Peyer's patch (tissue), 4 donors: ENCODE measurements around the gene OBSCN. TPM values are rescaled to one million over a fixed set of nuclear protein-coding genes. Genes with fewer than 3 reads are reported as not detected.

Source experiments
- DNase-seq, 3 donors: peaks; one replicate each; pipeline ENCODE4 v3.0.0-alpha.2; 2017 to 2019
- H3K27ac ChIP-seq, 4 donors: fragments of 200-600 bp; sonication (generic); one replicate each; pipeline ENCODE4 v1.5.1; 2016 to 2019
- H3K27me3 ChIP-seq, 2 donors: fragments of 200-600 bp; sonication (generic); one replicate each; pipeline ENCODE4 v1.5.1; 2019
- H3K36me3 ChIP-seq, 3 donors: fragments of 200-600 bp; sonication (generic); one replicate each; pipeline ENCODE4 v1.5.1; 2016 to 2019
- H3K4me1 ChIP-seq, 4 donors: fragments of 200-600 bp; sonication (generic); one replicate each; pipeline ENCODE4 v1.5.1; 2016 to 2019
- H3K4me3 ChIP-seq, 4 donors: fragments of 200-600 bp; sonication (generic); 1 replicate in 3 of 4; 2 replicates in 1 of 4; pipeline ENCODE4 v1.5.1; 2016 to 2019; ENCODE audit warnings: mild to moderate bottlenecking in 1 of 4
- H3K9me3 ChIP-seq, 4 donors: fragments of 200-600 bp; sonication (generic); one replicate each; pipeline ENCODE4 v1.5.1; 2016 to 2019; ENCODE audit warnings: mild to moderate bottlenecking in 1 of 4
- POLR2A ChIP-seq, 2 donors: fragments of 450-650 bp; IDR thresholded peaks; one replicate each; pipeline ENCODE4 v1.5.1; 2017; ENCODE audit warnings: antibody characterized with exemption in 2 of 2, mild to moderate bottlenecking in 2 of 2, moderate library complexity in 2 of 2
- total RNA-seq, 4 donors: library from RNA; depleted of rRNA; stranded (reverse); fragments of >200 nt; gene quantifications; one replicate each; pipeline ENCODE4 v1.1.0, GENCODE V29; 2016
- TF ChIP-seq, protein P1 (sequence below), 6 experiments: fragments of 450-650 bp in 4 of 6; fragments of 200-600 bp in 2 of 6; sonication (generic) in 1 of 6; IDR thresholded peaks; one replicate each; pipeline ENCODE4 v1.5.1; 2017 to 2019; ENCODE audit warnings: antibody characterized with exemption in 6 of 6, mild to moderate bottlenecking in 3 of 6, moderate library complexity in 1 of 6

The OBSCN gene
- total RNA-seq, 4 donors from 2014 or later: 5.8 to 136 (median 34.4) TPM

DNA sequence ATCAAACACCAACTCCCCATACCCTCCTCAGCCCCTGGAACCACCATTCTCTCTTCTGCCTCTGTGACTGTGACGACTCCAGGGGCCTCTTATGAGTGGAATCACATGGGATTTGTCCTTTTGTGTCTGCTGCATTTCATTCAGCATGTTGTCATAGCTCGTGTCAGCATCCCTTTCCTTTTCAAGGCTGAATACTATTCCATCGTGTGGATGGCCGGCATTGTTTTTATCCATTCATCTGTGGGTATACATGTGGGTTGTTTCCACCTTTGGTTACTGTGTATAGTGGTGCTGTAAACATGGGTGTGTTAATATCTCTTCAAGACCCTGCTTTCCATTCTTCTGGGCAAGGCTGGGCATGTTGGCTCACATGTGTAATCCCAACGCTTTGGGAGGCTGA is 17.1 kb upstream of the OBSCN start:
- H3K36me3 ChIP-seq: no peaks in the 10 kb centered on the region
- no peak for TF ChIP-seq POLR2A (IDR thresholded peaks at IDR 0.05)
- TF ChIP-seq, protein P1, sequence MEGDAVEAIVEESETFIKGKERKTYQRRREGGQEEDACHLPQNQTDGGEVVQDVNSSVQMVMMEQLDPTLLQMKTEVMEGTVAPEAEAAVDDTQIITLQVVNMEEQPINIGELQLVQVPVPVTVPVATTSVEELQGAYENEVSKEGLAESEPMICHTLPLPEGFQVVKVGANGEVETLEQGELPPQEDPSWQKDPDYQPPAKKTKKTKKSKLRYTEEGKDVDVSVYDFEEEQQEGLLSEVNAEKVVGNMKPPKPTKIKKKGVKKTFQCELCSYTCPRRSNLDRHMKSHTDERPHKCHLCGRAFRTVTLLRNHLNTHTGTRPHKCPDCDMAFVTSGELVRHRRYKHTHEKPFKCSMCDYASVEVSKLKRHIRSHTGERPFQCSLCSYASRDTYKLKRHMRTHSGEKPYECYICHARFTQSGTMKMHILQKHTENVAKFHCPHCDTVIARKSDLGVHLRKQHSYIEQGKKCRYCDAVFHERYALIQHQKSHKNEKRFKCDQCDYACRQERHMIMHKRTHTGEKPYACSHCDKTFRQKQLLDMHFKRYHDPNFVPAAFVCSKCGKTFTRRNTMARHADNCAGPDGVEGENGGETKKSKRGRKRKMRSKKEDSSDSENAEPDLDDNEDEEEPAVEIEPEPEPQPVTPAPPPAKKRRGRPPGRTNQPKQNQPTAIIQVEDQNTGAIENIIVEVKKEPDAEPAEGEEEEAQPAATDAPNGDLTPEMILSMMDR (IDR thresholded peaks at IDR 0.05): no peak
- H3K4me1 ChIP-seq: no peaks in the 10 kb centered on the region
- no peak overlapping the region for H3K27ac ChIP-seq
- no peak overlapping the region for H3K4me3 ChIP-seq
- DNase-seq: peak in 1 of 3 donors; percentile 19
- H3K27me3 ChIP-seq: no peaks in the 10 kb centered on the region
- H3K9me3 ChIP-seq: peaks cover 0 to 4% (median 0%) of the 10 kb centered on the region in 4 donors

DNA sequence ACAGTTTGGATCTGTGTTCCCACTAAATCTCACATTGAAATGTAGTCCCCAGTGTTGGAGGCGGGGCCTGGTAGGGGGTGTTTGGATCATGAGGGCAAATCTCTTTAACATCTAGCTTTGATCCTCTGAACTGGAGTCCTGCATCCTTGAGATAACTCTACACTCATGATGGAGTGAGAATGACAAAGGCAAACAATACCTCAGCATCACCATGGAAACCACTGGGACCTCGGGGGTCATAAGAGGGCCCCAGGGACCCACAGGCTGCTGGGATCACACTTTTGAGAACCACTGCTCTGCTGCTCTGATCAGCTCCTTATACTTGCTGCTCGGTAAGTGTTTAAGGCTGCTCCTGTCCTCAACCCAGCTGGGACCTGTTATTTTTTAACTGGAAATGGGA is 13.4 kb upstream of the OBSCN start:
- no peak overlapping the region for H3K27ac ChIP-seq
- no peak overlapping the region for H3K4me3 ChIP-seq
- no peaks in the 10 kb centered on the region for H3K4me1 ChIP-seq
- no peaks in the 10 kb centered on the region for H3K36me3 ChIP-seq
- TF ChIP-seq, protein P1 (IDR thresholded peaks at IDR 0.05): no peak
- TF ChIP-seq POLR2A (IDR thresholded peaks at IDR 0.05): no peak
- no peaks in the 10 kb centered on the region for H3K27me3 ChIP-seq
- peaks cover 0 to 10% (median 0%) of the 10 kb centered on the region in 4 donors for H3K9me3 ChIP-seq
- no peak for DNase-seq

DNA sequence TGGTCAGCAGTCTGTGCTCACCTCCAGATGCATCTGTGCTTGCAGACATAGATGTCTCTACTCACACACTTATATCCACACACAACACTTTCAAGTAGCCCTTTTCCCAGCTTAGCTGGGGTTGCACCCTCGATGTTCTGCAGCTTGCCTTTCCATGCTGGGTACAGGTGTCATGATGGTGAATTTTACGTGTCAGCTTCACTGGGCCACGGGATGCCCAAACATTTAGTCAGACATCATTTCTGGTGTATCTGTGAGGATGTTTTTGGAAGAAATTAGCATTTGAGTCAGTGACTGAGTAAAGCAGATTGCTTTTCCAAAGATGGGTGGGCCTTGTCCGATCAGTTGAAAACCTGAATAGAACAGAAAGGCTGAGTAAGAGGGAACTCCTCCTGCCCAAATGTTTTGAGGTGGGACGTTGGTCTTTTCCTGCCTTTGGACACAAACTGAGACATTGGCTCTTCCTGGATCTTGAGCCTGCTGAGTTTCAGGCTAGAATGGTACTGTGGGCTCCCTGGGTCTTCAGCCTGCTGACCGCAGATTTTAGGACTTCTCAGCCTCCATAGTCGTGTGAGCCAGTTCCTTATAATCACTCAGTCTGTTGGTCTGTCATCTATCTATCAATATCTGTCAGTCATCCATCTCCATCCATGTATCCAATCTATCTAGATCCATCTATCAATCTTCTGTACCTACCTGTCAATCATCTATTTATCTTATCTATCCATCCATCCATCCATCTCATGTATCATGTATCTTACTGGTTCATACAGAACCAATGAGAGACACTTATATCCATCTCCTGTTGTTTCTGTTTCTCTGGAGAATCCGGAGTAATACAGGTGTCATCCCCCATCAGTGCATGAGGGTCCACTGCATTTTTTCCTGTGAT is 12.7 kb upstream of the OBSCN start:
- DNase-seq: no peak

DNA sequence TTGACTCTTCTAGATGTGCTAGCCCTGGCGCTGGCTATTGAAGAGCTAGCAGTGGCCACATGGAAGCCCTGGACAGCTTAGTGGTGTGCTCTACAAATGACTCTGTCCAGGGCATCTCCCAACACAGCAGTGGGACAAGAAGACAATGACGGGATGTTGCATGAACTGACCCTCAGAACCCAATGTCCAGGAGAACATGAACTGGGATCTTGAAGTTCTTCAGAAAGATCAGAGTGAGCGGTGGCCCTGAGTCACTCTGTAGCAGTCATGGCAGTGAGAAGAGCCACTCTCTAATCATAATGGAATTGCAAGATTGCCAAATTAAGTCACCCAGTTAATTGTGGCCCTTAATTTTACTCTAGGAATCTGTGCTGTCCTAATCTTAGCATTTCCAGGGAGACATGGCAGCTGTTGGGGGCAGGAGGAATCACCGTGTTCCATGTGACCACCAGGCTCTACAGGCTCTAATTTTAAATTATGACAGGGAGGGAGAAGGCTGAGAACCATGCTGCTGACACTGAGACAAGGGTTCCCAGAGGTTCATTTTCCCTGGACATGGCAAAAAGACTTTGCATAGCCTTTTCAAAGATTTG is 10.2 kb upstream of the OBSCN start:
- Histone ChIP-seq H3K36me3 (no peaks in the 10 kb centered on the region), H3K4me3 (no peak overlapping the region), H3K27me3 (no peaks in the 10 kb centered on the region), H3K27ac (no peak overlapping the region), H3K4me1 (no peaks in the 10 kb centered on the region), H3K9me3 (peaks cover 0 to 10% (median 0%) of the 10 kb centered on the region in 4 donors)
- TF ChIP-seq POLR2A (IDR thresholded peaks at IDR 0.05): no peak
- TF ChIP-seq, protein P1 (IDR thresholded peaks at IDR 0.05): no peak
- DNase-seq: peak in 1 of 3 donors; percentile 10

More for the DNA sequence above, 12.7 kb upstream of the OBSCN start:
- H3K4me3 ChIP-seq: no peak overlapping the region
- peaks cover 0 to 10% (median 0%) of the 10 kb centered on the region in 4 donors for H3K9me3 ChIP-seq
- no peaks in the 10 kb centered on the region for H3K4me1 ChIP-seq
- H3K36me3 ChIP-seq: no peaks in the 10 kb centered on the region
- no peak for TF ChIP-seq POLR2A (IDR thresholded peaks at IDR 0.05)
- H3K27me3 ChIP-seq: no peaks in the 10 kb centered on the region
- H3K27ac ChIP-seq: no peak overlapping the region

DNA sequence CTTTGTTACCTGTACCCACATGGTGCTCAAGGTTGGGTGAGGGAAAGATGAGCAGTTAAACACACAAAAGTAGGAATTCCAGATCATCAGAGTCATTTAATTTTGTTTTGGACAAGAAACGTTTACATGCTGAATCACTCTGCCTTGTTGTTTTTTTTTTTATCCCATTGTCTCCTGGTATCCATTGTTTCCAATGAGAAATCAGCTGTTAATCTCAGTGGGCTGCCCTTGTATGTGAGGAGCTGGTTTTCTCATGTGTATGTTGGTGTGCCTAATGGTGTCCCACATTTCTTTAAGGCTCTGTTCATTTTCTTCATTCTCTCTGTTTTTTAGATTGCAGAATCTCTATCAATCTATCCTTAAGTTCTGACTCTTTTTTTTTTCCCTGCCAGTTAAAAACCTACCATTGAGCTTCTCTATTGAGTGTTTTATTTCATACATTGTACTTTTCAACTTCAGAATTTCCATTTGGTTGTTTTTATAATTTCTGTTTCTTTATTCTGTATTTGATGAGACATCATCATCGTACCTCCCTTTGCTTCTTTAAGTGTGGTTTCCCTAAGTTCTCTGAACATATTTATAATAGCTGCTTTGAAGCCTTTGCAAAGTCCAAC is 8.8 kb upstream of the OBSCN start:
- Histone ChIP-seq H3K27me3 (no peaks in the 10 kb centered on the region), H3K4me1 (no peaks in the 10 kb centered on the region), H3K27ac (no peak overlapping the region), H3K9me3 (peaks cover 0 to 10% (median 0%) of the 10 kb centered on the region in 4 donors), H3K36me3 (no peaks in the 10 kb centered on the region), H3K4me3 (no peak overlapping the region)
- DNase-seq: no peak
- TF ChIP-seq, protein P1 (IDR thresholded peaks at IDR 0.05): no peak
- no peak for TF ChIP-seq POLR2A (IDR thresholded peaks at IDR 0.05)

DNA sequence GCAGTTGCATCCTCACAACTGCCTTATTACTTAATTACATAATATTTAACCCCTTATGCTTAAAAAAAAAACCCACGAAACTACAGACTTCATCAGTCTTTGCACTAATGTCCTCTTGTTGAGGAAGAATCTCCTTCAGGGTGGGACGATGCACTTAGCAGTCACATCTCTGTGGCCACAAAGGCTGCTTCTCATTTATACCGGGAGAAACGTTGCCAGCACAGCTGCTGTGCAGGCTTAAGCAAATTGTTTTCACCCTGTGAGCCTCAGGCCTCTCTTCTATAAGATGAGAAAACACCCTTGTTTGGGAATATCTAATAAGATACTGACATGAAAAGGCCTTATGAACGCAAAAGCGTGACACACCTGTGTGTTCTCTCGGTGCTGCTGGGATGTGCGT is 2.9 kb upstream of the OBSCN start:
- DNase-seq: no peak
- Histone ChIP-seq H3K4me3 (no peak overlapping the region), H3K27ac (no peak overlapping the region), H3K36me3 (no peaks in the 10 kb centered on the region), H3K9me3 (no peaks in the 10 kb centered on the region), H3K27me3 (no peaks in the 10 kb centered on the region), H3K4me1 (no peaks in the 10 kb centered on the region)
- no peak for TF ChIP-seq POLR2A (IDR thresholded peaks at IDR 0.05)
- TF ChIP-seq, protein P1 (IDR thresholded peaks at IDR 0.05): no peak
